HG03575 (cell line): Measurements from ENCODE around the gene MAGI2.

Source experiments
- ATAC-seq: cut with Tn5 transposase; IDR thresholded peaks from one replicate; pipeline ENCODE4 v1.9.1; 2021; ENCODE audit not compliant: unreplicated experiment, insufficient number of reproducible peaks, low FRiP score; ENCODE audit errors: extremely low read depth

MAGI2 gene

GRCh38 chr7:77985232-77985973 is 1468.1 kb downstream of the MAGI2 start:
- ATAC-seq = no peak

DNA sequence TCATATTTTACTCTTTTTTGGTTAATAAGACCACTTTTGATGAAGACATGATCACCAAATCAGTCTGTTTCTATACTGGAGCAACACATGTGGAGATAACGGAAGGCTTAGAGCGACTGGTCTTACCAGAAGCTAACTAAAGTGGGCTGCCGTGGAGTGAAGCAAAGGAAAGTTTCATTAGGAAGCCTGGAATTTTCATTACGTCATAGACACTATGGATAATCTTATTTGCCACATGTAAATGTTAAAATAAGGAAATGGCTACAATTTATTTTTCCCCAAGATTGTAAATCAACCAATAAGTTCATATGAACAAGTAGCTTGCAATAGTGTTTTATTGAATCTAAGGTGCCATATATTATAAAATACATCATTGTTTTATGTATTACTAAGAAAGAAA is 1469.5 kb downstream of the MAGI2 start:
- ATAC-seq = no peak

DNA sequence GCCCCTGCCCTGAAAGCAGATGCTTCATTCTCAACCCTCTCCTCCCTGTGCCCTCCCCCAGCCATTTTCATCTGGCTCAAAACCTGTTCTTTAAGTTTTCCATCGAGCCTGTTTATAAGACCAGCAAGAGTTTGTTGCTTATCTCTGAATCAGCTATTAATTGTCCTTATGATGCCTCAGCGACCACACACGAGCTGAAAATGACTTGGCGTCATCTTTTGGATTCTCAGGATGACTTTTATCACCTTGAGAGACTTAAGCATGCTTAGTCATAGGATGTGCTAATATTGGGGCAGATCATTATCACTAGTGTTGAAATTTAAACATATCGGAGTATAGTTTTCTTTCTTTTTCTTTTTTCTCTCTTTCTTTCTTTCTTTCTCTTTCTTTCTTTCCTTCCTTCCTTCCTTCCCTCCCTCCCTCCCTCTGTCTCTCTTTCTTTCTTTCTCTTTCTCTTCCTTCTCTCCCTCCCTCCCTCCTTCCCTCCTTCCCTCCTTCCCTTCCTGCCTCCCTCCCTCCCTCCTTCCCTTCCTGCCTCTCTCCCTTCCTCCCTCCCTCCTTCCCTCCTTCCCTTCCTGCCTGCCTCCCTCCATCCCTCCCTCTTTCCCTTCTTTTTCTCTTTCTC is 1470.4 kb downstream of the MAGI2 start:
- no peak for ATAC-seq

GRCh38 chr7:77980087-77980713 is 1473.3 kb downstream of the MAGI2 start:
- no peak for ATAC-seq

DNA sequence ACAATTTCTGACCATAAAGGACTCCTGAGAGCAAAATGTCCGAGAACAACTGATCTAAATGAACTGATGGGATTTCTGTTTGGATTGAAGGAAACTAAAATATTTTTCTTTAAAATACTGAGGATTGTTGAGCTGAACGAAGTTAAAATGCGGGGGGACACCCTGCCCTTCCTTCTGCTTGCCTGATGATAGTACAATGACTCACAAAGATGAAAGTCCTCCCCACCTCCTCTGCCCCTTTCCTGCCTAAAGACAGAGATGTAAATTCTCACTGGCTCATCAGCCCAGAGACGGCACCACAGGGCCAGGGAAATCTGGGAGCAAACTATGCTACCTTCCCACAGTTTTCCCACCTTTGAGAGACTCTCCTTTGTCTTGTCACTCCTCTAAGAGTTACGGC is 1474.2 kb downstream of the MAGI2 start:
- ATAC-seq = no peak

DNA sequence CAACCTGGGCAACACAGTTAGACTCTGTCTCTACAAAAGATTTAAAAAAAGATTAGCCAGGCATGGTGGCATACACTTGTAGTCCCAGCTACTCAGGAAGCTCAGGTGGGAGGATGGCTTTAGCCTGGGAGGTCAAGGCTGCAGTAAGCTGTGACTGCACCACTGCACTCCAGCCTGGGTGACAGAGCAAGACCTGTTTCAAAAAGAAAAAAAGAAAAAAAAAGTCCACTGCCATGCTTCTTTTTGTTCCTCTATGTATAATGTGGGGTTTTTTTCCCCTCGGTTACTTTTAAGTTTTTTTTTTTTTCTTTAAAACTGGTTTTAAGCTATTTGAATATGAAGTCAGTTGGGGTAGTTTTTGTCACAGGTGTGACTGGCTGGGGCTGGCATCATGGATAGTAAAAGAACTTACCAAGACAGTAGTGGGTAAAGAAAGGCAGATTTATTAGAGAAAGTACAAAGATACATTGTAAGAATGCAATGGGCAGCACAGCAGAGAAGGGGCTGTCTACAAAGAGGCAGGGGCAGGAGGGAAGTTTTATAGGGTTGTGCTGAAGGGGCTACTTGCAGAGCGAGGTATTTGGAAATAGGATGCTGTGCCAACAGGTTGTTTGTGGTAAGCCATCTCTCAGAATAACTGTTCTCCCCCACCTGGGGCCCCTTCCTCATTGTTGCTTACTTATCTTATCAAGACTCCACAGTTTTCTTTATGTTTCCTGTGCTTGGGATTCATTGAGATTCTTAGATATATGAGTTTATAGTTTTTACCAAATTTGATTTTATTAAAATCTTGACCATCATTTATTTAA is 1477.6 kb downstream of the MAGI2 start:
- no peak for ATAC-seq

GRCh38 chr7:77971726-77972125 is 1481.7 kb downstream of the MAGI2 start:
- no peak for ATAC-seq

DNA sequence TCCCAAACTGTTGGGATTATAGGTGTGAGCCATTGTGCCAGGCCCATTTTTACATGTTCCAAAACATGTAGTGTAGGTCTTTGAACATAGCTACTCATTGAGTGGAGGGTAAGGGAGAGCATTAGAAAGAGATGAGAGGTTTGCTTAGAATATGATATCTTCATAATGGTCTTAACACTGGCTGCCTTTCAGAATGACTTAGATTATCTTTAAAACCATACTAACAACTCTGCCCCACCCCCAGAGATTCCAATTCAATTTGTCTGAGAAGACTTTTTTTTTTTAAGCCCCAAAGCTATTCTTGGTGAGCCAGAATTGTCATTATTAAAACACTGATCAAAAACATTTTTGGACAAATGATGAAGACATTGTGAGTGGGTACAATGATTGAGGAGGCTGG is 1486.0 kb downstream of the MAGI2 start:
- no peak for ATAC-seq
